Tongue (tissue), 2 donors: ENCODE measurements around the gene HNRNPA0. TPM values are rescaled to one million over a fixed set of nuclear protein-coding genes. Genes with fewer than 3 reads are reported as not detected.

Experiments used
- DNase-seq: peaks from one replicate; pipeline ENCODE4 v3.0.0-alpha.2; 2015
- total RNA-seq: library from RNA; depleted of rRNA; stranded (reverse); fragments of >200 nt; gene quantifications from one replicate; pipeline ENCODE4 v1.2.3, GENCODE V29; 2014

The HNRNPA0 gene
- total RNA-seq, 1 donor from 2014 or later, result 26.0 TPM

- DNase-seq, result no peak
These were observed 26.5 kb downstream of the HNRNPA0 start for GRCh38 chr5:137727623-137728022.

GRCh38 chr5:137724251-137724650 lies 29.9 kb downstream of the HNRNPA0 start:
- DNase-seq, result no peak

GRCh38 chr5:137718611-137719010 lies 35.6 kb downstream of the HNRNPA0 start:
- peak; percentile 8 for DNase-seq

- DNase-seq, result no peak
These were observed 37.8 kb downstream of the HNRNPA0 start for GRCh38 chr5:137716337-137716736.

- no peak for DNase-seq
These were observed 38.7 kb downstream of the HNRNPA0 start for GRCh38 chr5:137715456-137715855.

GRCh38 chr5:137714946-137715345 lies 39.2 kb downstream of the HNRNPA0 start:
- no peak for DNase-seq

- DNase-seq, result no peak
These were observed 39.7 kb downstream of the HNRNPA0 start for GRCh38 chr5:137714494-137714893.

- DNase-seq, result no peak
These were observed 42.0 kb downstream of the HNRNPA0 start for GRCh38 chr5:137712139-137712667.

- DNase-seq, result no peak
These were observed 44.1 kb downstream of the HNRNPA0 start for GRCh38 chr5:137710086-137710485.

GRCh38 chr5:137708796-137709559 lies 45.2 kb downstream of the HNRNPA0 start:
- DNase-seq, result no peak

- DNase-seq, result no peak
These were observed 46.1 kb downstream of the HNRNPA0 start for GRCh38 chr5:137708062-137708461.

GRCh38 chr5:137706841-137707240 lies 47.3 kb downstream of the HNRNPA0 start:
- DNase-seq, result no peak

GRCh38 chr5:137705106-137705505 lies 49.1 kb downstream of the HNRNPA0 start:
- DNase-seq, result no peak

GRCh38 chr5:137703565-137703964 lies 50.6 kb downstream of the HNRNPA0 start:
- no peak for DNase-seq

GRCh38 chr5:137700282-137700680 lies 53.9 kb downstream of the HNRNPA0 start:
- DNase-seq, result no peak

GRCh38 chr5:137699336-137700281 lies 54.6 kb downstream of the HNRNPA0 start:
- DNase-seq, result peak; percentile 67

GRCh38 chr5:137696481-137696880 lies 57.7 kb downstream of the HNRNPA0 start:
- no peak for DNase-seq

GRCh38 chr5:137695651-137696428 lies 58.3 kb downstream of the HNRNPA0 start:
- no peak for DNase-seq
